GM12878 (cell line): ENCODE results near the gene CACYBP. TPM values are rescaled to one million over a fixed set of nuclear protein-coding genes. Genes with fewer than 3 reads are reported as not detected.

Source experiments
- ATAC-seq: fragments of 200-7000 bp; cut with Tn5 transposase; 3 replicates; pipeline ENCODE4 v1.9.1; 2020; ENCODE audit warnings: mild to moderate bottlenecking, moderate library complexity
- BruUV-seq: library from RNA; stranded (reverse); fragments of 400-500 nt; replicated peaks from 2 replicates; lab custom pipeline; 2021; lab: Mats Ljungman, UMichigan
- CTCF ChIA-PET: fragments of 300-600 bp; sonication (Branson Sonifier 250); formaldehyde crosslinking; extraction: SDS; loops from one replicate; lab custom pipeline; 2021; ENCODE audit warnings: inconsistent platforms; lab: Yijun Ruan, JAX
- POLR2A ChIA-PET: fragments of 350-600 bp; formaldehyde crosslinking; extraction: SDS; loops from one replicate; lab custom pipeline; 2021; ENCODE audit warnings: inconsistent platforms; lab: Charles Lee
- RAD21 ChIA-PET: fragments of 300-600 bp; sonication (Branson Sonifier 250); formaldehyde crosslinking; loops from one replicate; lab custom pipeline; 2023; ENCODE audit warnings: antibody characterized with exemption; ENCODE audit not compliant: unreplicated experiment; lab: Charles Lee
- SMC1A ChIA-PET: fragments of 300-600 bp; sonication (Branson Sonifier 250); formaldehyde crosslinking; loops from one replicate; lab custom pipeline; 2023; ENCODE audit not compliant: unreplicated experiment, uncharacterized antibody; lab: Charles Lee
- DNase-seq: peaks from one replicate; pipeline ENCODE4 v3.0.0-alpha.2; 2011; ENCODE audit warnings: low read depth, low spot score
- FAIRE-seq: peaks from 3 replicates; lab custom pipeline; 2011; peaks lifted over from hg19 to GRCh38; lab: Jason Lieb, UNC
- H2AFZ ChIP-seq: 2 replicates; pipeline ENCODE4 v1.6.0; 2011; ENCODE audit warnings: low read depth, low read length, control low read depth; ENCODE audit not compliant: control insufficient read depth
- H3K27ac ChIP-seq: 2 replicates; pipeline ENCODE4 v1.5.1; 2011; ENCODE audit warnings: control low read depth; ENCODE audit not compliant: control insufficient read depth, insufficient read depth
- H3K27me3 ChIP-seq, 2 experiments: replicated peaks in 1 of 2; 2 replicates each; pipeline versions ENCODE4 v1.6.0 to v1.6.1; 2011; ENCODE audit warnings: low read length in 1 of 2; ENCODE audit not compliant: control insufficient read depth in 2 of 2, insufficient read depth in 2 of 2
- H3K36me3 ChIP-seq, 2 experiments: 2 replicates each; pipeline ENCODE4 v1.5.1; 2011; ENCODE audit warnings: low read length in 1 of 2; ENCODE audit not compliant: control insufficient read depth in 2 of 2, insufficient read depth in 2 of 2
- H3K4me1 ChIP-seq: 2 replicates; pipeline ENCODE4 v1.6.1; 2011; ENCODE audit warnings: mild to moderate bottlenecking, low read length, moderate library complexity, mixed read lengths; ENCODE audit not compliant: control insufficient read depth, insufficient read depth
- H3K4me2 ChIP-seq: 2 replicates; pipeline ENCODE4 v1.6.0; 2011; ENCODE audit warnings: control low read depth; ENCODE audit not compliant: control insufficient read depth, insufficient read depth
- H3K4me3 ChIP-seq: fragments of 200-600 bp; sonication (generic); 2 replicates; pipeline ENCODE4 v1.5.1; 2016
- H3K79me2 ChIP-seq: 2 replicates; pipeline ENCODE4 v1.6.0; 2011; ENCODE audit warnings: low read length; ENCODE audit not compliant: control insufficient read depth, insufficient read depth
- H3K9ac ChIP-seq: 2 replicates; pipeline ENCODE4 v1.8.0; 2011; ENCODE audit warnings: low read length, control low read depth, mixed read lengths; ENCODE audit not compliant: control insufficient read depth, insufficient read depth
- H3K9me3 ChIP-seq: replicated peaks from 3 replicates; pipeline ENCODE4 v1.5.1; 2011; ENCODE audit warnings: mild to moderate bottlenecking, low read length; ENCODE audit not compliant: control insufficient read depth, insufficient read depth
- H4K20me1 ChIP-seq: 2 replicates; pipeline ENCODE4 v1.6.0; 2011; ENCODE audit not compliant: control insufficient read depth, insufficient read depth
- EP300 ChIP-seq, 2 experiments: fragments of 150-350 bp in 1 of 2; IDR thresholded peaks; 2 replicates each; pipeline ENCODE4 v1.6.1; 2011 to 2012; ENCODE audit warnings: low read depth in 2 of 2, low read length in 2 of 2, borderline replicate concordance in 1 of 2, improper control_type of control experiment in 1 of 2, inconsistent platforms in 1 of 2; ENCODE audit not compliant: control insufficient read depth in 1 of 2
- GATAD2B ChIP-seq: fragments of 450-650 bp; conservative IDR thresholded peaks from 2 replicates; pipeline ENCODE4 v1.6.1; 2017; ENCODE audit warnings: low read depth, mild to moderate bottlenecking, moderate library complexity
- HDGF ChIP-seq: fragments of 450-650 bp; IDR thresholded peaks from 2 replicates; pipeline ENCODE4 v1.6.1; 2016; ENCODE audit warnings: antibody characterized with exemption
- JUNB ChIP-seq: IDR thresholded peaks from 2 replicates; pipeline ENCODE4 v1.6.1; 2016; ENCODE audit warnings: antibody characterized with exemption, mild to moderate bottlenecking
- MYB ChIP-seq: fragments of 150-350 bp; IDR thresholded peaks from 2 replicates; pipeline ENCODE4 v1.6.1; 2014; ENCODE audit warnings: mild to moderate bottlenecking, low read depth, low read length, borderline replicate concordance
- RBBP5 ChIP-seq: fragments of 200-600 bp; sonication (generic); conservative IDR thresholded peaks from 2 replicates; pipeline ENCODE4 v1.6.1; 2016
- SMARCA5 ChIP-seq: fragments of 450-650 bp; IDR thresholded peaks from 2 replicates; pipeline ENCODE4 v1.6.1; 2017; ENCODE audit warnings: mild to moderate bottlenecking
- SRF ChIP-seq, 2 experiments: IDR thresholded peaks; 2 replicates each; pipeline ENCODE4 v1.6.1; 2011; ENCODE audit warnings: low read depth in 2 of 2, low read length in 2 of 2, mild to moderate bottlenecking in 1 of 2, moderate library complexity in 1 of 2
- STAT1 ChIP-seq: fragments of 450-650 bp; conservative IDR thresholded peaks from 2 replicates; pipeline ENCODE4 v1.6.1; 2014; ENCODE audit warnings: antibody characterized with exemption, mild to moderate bottlenecking
- STAT3 ChIP-seq: IDR thresholded peaks from 2 replicates; pipeline ENCODE4 v1.6.1; 2011; ENCODE audit warnings: low read depth, low read length, improper control_type of control experiment
- TARDBP ChIP-seq: IDR thresholded peaks from 2 replicates; pipeline ENCODE4 v1.6.1; 2016; ENCODE audit warnings: borderline replicate concordance
- YBX1 ChIP-seq: fragments of 450-650 bp; IDR thresholded peaks from 2 replicates; pipeline ENCODE4 v1.6.1; 2016; ENCODE audit warnings: antibody characterized with exemption
- WGBS: methylation state at CpG from one replicate; pipeline ENCODE4 v1.1.6; 2016; ENCODE audit warnings: low lambda C conversion rate; ENCODE audit not compliant: insufficient replicate concordance, insufficient coverage; ENCODE audit errors: missing lambda C conversion rate; 5-methylcytosine and 5-hydroxymethylcytosine counted together
- in situ Hi-C: fragments of 300-500 bp; cut with MboI; formaldehyde crosslinking; loops from 9 replicates; pipeline ENCODE4 v1.14.3; 2018; ENCODE audit warnings: mixed read lengths
- intact Hi-C: fragments of 100-400 bp; cut with micrococcal nuclease; formaldehyde crosslinking; loops from one replicate; pipeline ENCODE4 v1.14.2; 2022; ENCODE audit not compliant: unreplicated experiment
- polyA plus RNA-seq, 11 experiments: library from polyadenylated mRNA; depleted of rRNA in 4 of 11; unstranded in 6 of 11; stranded (reverse) in 5 of 11; fragments of >200 nt; fragmentation: Nextera tagmentation in 4 of 11; fragmentation: Illumina TruSeq in 1 of 11; extraction: Ambion mirVana in 4 of 11; extraction: Trizol in 1 of 11; gene quantifications; 1 replicate in 1 of 11; 2 replicates in 10 of 11; pipeline versions ENCODE4 v1.2.1 to v1.2.3, GENCODE V29; 2011 to 2016; ENCODE audit warnings: inconsistent platforms in 2 of 11, missing spikeins in 2 of 11, low read depth in 1 of 11
- total RNA-seq, 4 experiments: library from RNA; depleted of rRNA in 3 of 4; stranded (reverse); fragments of >200 nt in 3 of 4; fragmentation: Illumina TruSeq in 1 of 4; extraction: Trizol in 1 of 4; gene quantifications; 2 replicates each; pipeline versions ENCODE4 v1.2.1 to v1.2.3, GENCODE V29; 2013 to 2021
- TF ChIP-seq, protein P1 (sequence below): fragments of 450-650 bp; IDR thresholded peaks from 2 replicates; pipeline ENCODE4 v1.6.1; 2018; ENCODE audit warnings: mild to moderate bottlenecking, low read depth, moderate library complexity; ENCODE audit not compliant: partially characterized antibody

Gene CACYBP
- total and polyA plus RNA-seq, 10 of the 15 experiments (the other 5 are each of a cell fraction or from before 2014, with no cell fraction given) = 77.7 to 488 (median 218) TPM

DNA sequence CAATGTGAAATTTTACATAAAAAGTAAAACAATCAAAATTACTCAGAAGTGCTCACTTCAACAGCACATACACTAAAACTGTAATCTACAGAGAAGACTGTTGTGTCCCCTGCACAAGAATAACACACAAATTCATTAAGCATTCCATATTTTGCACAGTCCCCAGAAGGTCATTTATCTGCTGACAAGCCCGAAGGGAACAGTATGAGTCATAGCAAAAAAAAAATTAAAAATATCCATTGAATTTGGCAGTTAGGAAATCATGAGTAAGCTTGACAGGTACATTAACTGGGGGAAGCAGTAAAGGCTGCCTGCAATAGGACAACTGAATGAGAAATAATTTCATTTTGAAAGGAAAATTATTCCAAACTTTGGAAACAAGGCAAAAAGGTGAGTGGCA lies 3.3 kb upstream of the CACYBP start:
- Histone ChIP-seq H3K4me3 (no peak overlapping the region), H3K4me2 (no peak overlapping the region), H3K36me3 (peaks cover 0 to 6% of the 10 kb centered on the region in 2 experiments; a peak in 2 of 4 replicates), H3K4me1 (no peaks in the 10 kb centered on the region; the same call in 1 of the 2 replicates), H2AFZ (no peak overlapping the region), H4K20me1 (no peaks in the 10 kb centered on the region), H3K27ac (no peak overlapping the region), H3K9me3 (no peaks in the 10 kb centered on the region), H3K9ac (no peak overlapping the region), H3K79me2 (peaks cover 25% of the 10 kb centered on the region), H3K27me3 (no peaks in the 10 kb centered on the region)
- RAD21 ChIA-PET = interaction anchor here (0.7 to 4.3 kb wide), 6 partner anchors 16 to 122 kb away, joined by 3 to 26 read pairs (median 6); no protein-coding TSS in a partner anchor
- no peak for FAIRE-seq
- 10% methylated on average over 1 of the region's 1 CpG for WGBS
- intact Hi-C loops (loop anchor here (5.0 to 10.0 kb wide), 4 partner anchors 209 to 1172 kb away; partner anchors contain the start of genes CENPL, DARS2 and RABGAP1L), in situ Hi-C loops (loop anchor here (5.0 to 10.0 kb wide), 2 partner anchors 224 to 732 kb away; no protein-coding TSS in a partner anchor)
- ATAC-seq = no peak
- TF ChIP-seq EP300 (IDR thresholded peaks at IDR 0.05; ENCODE audit: borderline replicate concordance in 1 of 2, control insufficient read depth in 1 of 2, low read depth in 2 of 2, low read length in 2 of 2) (no peak), JUNB (0 out of 2 replicates have a peak, but pooled peaks have one; percentile 9), STAT3 (no peak), HDGF (no peak)
- SMC1A ChIA-PET = interaction anchor here (0.9 to 6.5 kb wide), 8 partner anchors 14 to 197 kb away, joined by 3 to 89 read pairs (median 3); no protein-coding TSS in a partner anchor
- CTCF ChIA-PET = interaction anchor here (1.2 to 5.2 kb wide), 4 partner anchors 12 to 231 kb away, joined by 3 to 54 read pairs (median 18); no protein-coding TSS in a partner anchor
- no peak for DNase-seq
- no TSS peak for BruUV-seq
- POLR2A ChIA-PET = no interaction called here

DNA sequence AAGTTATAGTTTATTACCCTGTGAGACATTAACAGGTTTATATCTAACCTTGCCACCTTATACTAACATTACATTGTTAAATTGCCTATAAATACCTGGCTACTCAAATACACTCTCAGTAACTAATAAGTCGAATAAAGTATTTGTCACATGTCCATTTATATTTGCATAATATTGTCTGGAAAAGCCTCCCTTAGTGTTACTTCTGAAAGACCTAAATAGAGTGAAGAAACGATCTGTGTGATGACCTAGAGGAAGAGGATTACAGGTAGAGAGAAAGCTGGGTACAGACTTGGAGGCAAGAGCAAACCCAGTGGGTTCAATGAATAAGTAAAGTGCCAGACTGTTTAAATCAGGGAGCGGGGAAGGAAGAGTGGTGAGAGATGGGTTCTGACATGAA lies 2.7 kb upstream of the CACYBP start:
- Histone ChIP-seq H3K4me2 (0 out of 2 replicates have a peak overlapping the region, but pooled peaks have one; percentile 7), H3K4me1 (no peaks in the 10 kb centered on the region; the same call in 1 of the 2 replicates), H3K27me3 (no peaks in the 10 kb centered on the region), H3K27ac (no peak overlapping the region), H3K4me3 (no peak overlapping the region), H3K9ac (no peak overlapping the region), H4K20me1 (no peaks in the 10 kb centered on the region), H3K36me3 (peaks cover 0 to 6% of the 10 kb centered on the region in 2 experiments; a peak in 2 of 4 replicates), H2AFZ (no peak overlapping the region), H3K9me3 (no peaks in the 10 kb centered on the region), H3K79me2 (peaks cover 31% of the 10 kb centered on the region)
- no TSS peak for BruUV-seq
- ChIA-PET POLR2A (interaction anchor here (1.1 to 4.7 kb wide), 2 partner anchors 27 to 30 kb away, joined by 5 to 45 read pairs; partner anchors contain the start of gene MRPS14), RAD21 (interaction anchor here (0.6 to 4.4 kb wide), 8 partner anchors 8 to 123 kb away, joined by 3 to 58 read pairs (median 7); partner anchors contain the start of gene MRPS14), SMC1A (interaction anchor here (0.6 to 6.5 kb wide), 9 partner anchors 14 to 228 kb away, joined by 3 to 89 read pairs (median 7); partner anchors contain the start of gene MRPS14), CTCF (interaction anchor here (0.6 to 5.2 kb wide), 5 partner anchors 12 to 231 kb away, joined by 3 to 54 read pairs (median 27); no protein-coding TSS in a partner anchor)
- in situ Hi-C loops (loop anchor here (5.0 to 10.0 kb wide), 2 partner anchors 225 to 732 kb away; no protein-coding TSS in a partner anchor), intact Hi-C loops (loop anchor here (5.0 to 10.0 kb wide), 4 partner anchors 210 to 1172 kb away; partner anchors contain the start of genes CENPL, DARS2 and RABGAP1L)
- DNase-seq (no peak), FAIRE-seq (no peak), ATAC-seq (no peak)
- 83% methylated on average over 3 of the region's 3 CpGs for WGBS
- no peak for TF ChIP-seq GATAD2B
- TF ChIP-seq YBX1 = no peak
- TF ChIP-seq SRF (IDR thresholded peaks at IDR 0.05; ENCODE audit: low read depth in 2 of 2, low read length in 2 of 2) = no peak
- TF ChIP-seq TARDBP = no peak
- TF ChIP-seq STAT3 = no peak
- TF ChIP-seq, protein P1, sequence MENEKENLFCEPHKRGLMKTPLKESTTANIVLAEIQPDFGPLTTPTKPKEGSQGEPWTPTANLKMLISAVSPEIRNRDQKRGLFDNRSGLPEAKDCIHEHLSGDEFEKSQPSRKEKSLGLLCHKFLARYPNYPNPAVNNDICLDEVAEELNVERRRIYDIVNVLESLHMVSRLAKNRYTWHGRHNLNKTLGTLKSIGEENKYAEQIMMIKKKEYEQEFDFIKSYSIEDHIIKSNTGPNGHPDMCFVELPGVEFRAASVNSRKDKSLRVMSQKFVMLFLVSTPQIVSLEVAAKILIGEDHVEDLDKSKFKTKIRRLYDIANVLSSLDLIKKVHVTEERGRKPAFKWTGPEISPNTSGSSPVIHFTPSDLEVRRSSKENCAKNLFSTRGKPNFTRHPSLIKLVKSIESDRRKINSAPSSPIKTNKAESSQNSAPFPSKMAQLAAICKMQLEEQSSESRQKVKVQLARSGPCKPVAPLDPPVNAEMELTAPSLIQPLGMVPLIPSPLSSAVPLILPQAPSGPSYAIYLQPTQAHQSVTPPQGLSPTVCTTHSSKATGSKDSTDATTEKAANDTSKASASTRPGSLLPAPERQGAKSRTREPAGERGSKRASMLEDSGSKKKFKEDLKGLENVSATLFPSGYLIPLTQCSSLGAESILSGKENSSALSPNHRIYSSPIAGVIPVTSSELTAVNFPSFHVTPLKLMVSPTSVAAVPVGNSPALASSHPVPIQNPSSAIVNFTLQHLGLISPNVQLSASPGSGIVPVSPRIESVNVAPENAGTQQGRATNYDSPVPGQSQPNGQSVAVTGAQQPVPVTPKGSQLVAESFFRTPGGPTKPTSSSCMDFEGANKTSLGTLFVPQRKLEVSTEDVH = no peak
- TF ChIP-seq STAT1 = no peak
- TF ChIP-seq SMARCA5 = no peak
- TF ChIP-seq MYB = no peak
- no peak for TF ChIP-seq RBBP5
